A549 (cell line): Measurements from ENCODE around the gene TRAPPC11.

Source experiments
- CTCF ChIP-seq: fragments of >200 bp; sonication (Bioruptor Twin); formaldehyde crosslinking; IDR thresholded peaks from 3 replicates; pipeline ENCODE4 v1.5.1; 2016
- EHMT2 ChIP-seq: fragments of 200-600 bp; sonication (generic); IDR thresholded peaks from 2 replicates; pipeline ENCODE4 v1.6.1; 2016; ENCODE audit warnings: antibody characterized with exemption, low read depth, mild to moderate bottlenecking, moderate library complexity
- NPAS2 ChIP-seq: fragments of 250-450 bp; sonication (Bioruptor Pico); IDR thresholded peaks from 2 replicates; pipeline ENCODE4 v1.8.0; 2022; ENCODE audit warnings: mild to moderate bottlenecking, moderate library complexity, borderline replicate concordance

- no peak for TF ChIP-seq CTCF
- no peak for TF ChIP-seq EHMT2
- no peak for TF ChIP-seq NPAS2 (CRISPR knock-in tag)
These were observed 21.6 kb upstream of the TRAPPC11 start for GRCh38 chr4:183637461-183637860.
